Lung (tissue), 12 donors: ENCODE results near the gene EPHB2. TPM values are rescaled to one million over a fixed set of nuclear protein-coding genes. Genes with fewer than 3 reads are reported as not detected.
A peak's percentile ranks its signal among the peaks of the same experiment; 100 is the strongest.

Source experiments
- ATAC-seq: fragments of 200-7000 bp; cut with Tn5 transposase; one replicate; pipeline ENCODE4 v1.9.1; 2020; ENCODE audit warnings: moderate number of reproducible peaks; ENCODE audit not compliant: insufficient read depth, low FRiP score
- DNase-seq, 3 donors: peaks; one replicate each; pipeline ENCODE4 v3.0.0-alpha.2; 2013 to 2017
- H3K27ac ChIP-seq, 2 donors: one replicate each; pipeline ENCODE4 v1.5.1; 2013; ENCODE audit warnings: mild to moderate bottlenecking in 2 of 2, moderate library complexity in 2 of 2, control low read depth in 1 of 2, inconsistent platforms in 1 of 2, low read depth in 1 of 2, low read length in 1 of 2
- H3K27me3 ChIP-seq, 3 donors: one replicate each; pipeline ENCODE4 v1.5.1; 2013; ENCODE audit warnings: low read length in 2 of 3; ENCODE audit not compliant: control insufficient read depth in 3 of 3, insufficient read depth in 3 of 3
- H3K36me3 ChIP-seq, 4 donors: one replicate each; pipeline ENCODE4 v1.5.1; 2013; ENCODE audit warnings: low read length in 4 of 4, mild to moderate bottlenecking in 1 of 4, moderate library complexity in 1 of 4; ENCODE audit not compliant: control insufficient read depth in 4 of 4, insufficient read depth in 4 of 4
- H3K4me1 ChIP-seq, 5 donors: one replicate each; pipeline ENCODE4 v1.5.1; 2013; ENCODE audit warnings: low read length in 5 of 5, mild to moderate bottlenecking in 2 of 5, moderate library complexity in 1 of 5; ENCODE audit not compliant: control insufficient read depth in 5 of 5, insufficient read depth in 5 of 5
- H3K4me3 ChIP-seq: one replicate; pipeline ENCODE4 v1.5.1; 2013; ENCODE audit warnings: mild to moderate bottlenecking, control low read depth, moderate library complexity
- H3K9ac ChIP-seq, 2 donors: one replicate each; pipeline ENCODE4 v1.5.1; 2013; ENCODE audit warnings: low read length in 2 of 2, control low read depth in 1 of 2; ENCODE audit not compliant: insufficient read depth in 1 of 2
- H3K9me3 ChIP-seq, 4 donors: one replicate each; pipeline ENCODE4 v1.5.1; 2013; ENCODE audit warnings: low read length in 3 of 4, mild to moderate bottlenecking in 1 of 4, moderate library complexity in 1 of 4; ENCODE audit not compliant: control insufficient read depth in 4 of 4, insufficient read depth in 3 of 4
- WGBS, 2 donors: extraction: QIAGEN DNeasy Blood & Tissue Kit; methylation state at CpG; one replicate each; pipeline ENCODE4 v1.1.7; 2013; 5-methylcytosine and 5-hydroxymethylcytosine counted together
- polyA plus RNA-seq, 2 donors: library from polyadenylated mRNA; stranded (reverse); fragments of 200-250 nt; gene quantifications; one replicate each; pipeline ENCODE4 v1.2.1, GENCODE V29; 2013
- total RNA-seq, 2 donors: library from RNA; depleted of rRNA in 1 of 2; stranded (reverse); fragments of >200 nt in 1 of 2; gene quantifications; one replicate each; pipeline ENCODE4 v1.2.1, GENCODE V29; 2014 to 2021
- TF ChIP-seq, protein P1 (sequence below): IDR thresholded peaks from 2 replicates; pipeline ENCODE4 v1.5.1; 2012; ENCODE audit warnings: mild to moderate bottlenecking; ENCODE audit errors: control extremely low read depth, extremely low read depth
- donor health status: control.
- donor health status: control.
- donor health status: Bipolar disorder and iron deficiency.
- donor health status: healthy.
- donor health status: DM: yes; HTN: yes; CAD: no.

The EPHB2 gene
- total and polyA plus RNA-seq, 4 donors, result 1.2 to 8.5 (median 5.8) TPM

GRCh38 chr1:22786719-22787489, 76.3 kb downstream of the EPHB2 start:
- TF ChIP-seq, protein P1, sequence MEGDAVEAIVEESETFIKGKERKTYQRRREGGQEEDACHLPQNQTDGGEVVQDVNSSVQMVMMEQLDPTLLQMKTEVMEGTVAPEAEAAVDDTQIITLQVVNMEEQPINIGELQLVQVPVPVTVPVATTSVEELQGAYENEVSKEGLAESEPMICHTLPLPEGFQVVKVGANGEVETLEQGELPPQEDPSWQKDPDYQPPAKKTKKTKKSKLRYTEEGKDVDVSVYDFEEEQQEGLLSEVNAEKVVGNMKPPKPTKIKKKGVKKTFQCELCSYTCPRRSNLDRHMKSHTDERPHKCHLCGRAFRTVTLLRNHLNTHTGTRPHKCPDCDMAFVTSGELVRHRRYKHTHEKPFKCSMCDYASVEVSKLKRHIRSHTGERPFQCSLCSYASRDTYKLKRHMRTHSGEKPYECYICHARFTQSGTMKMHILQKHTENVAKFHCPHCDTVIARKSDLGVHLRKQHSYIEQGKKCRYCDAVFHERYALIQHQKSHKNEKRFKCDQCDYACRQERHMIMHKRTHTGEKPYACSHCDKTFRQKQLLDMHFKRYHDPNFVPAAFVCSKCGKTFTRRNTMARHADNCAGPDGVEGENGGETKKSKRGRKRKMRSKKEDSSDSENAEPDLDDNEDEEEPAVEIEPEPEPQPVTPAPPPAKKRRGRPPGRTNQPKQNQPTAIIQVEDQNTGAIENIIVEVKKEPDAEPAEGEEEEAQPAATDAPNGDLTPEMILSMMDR, result no peak
- Histone ChIP-seq H3K9me3 (no peaks in the 10 kb centered on the region), H3K4me1 (peaks cover 0 to 19% (median 3%) of the 10 kb centered on the region in 5 donors), H3K9ac (no peak overlapping the region), H3K27me3 (no peaks in the 10 kb centered on the region), H3K36me3 (peaks cover 0 to 5% (median 0%) of the 10 kb centered on the region in 4 donors), H3K27ac (no peak overlapping the region), H3K4me3 (no peak overlapping the region)
- ATAC-seq, result no peak
- 90 to 97% methylated on average over 4 of the region's 4 CpGs for WGBS, 2 donors
- no peak for DNase-seq

- H3K36me3 ChIP-seq, result peaks cover 0 to 5% (median 0%) of the 10 kb centered on the region in 4 donors
- H3K27ac ChIP-seq, result no peak overlapping the region
- no peaks in the 10 kb centered on the region for H3K27me3 ChIP-seq
- no peak overlapping the region for H3K9ac ChIP-seq
- H3K9me3 ChIP-seq, result no peaks in the 10 kb centered on the region
- no peak for DNase-seq
- no peak for ATAC-seq
- H3K4me1 ChIP-seq, result peaks cover 0 to 25% (median 3%) of the 10 kb centered on the region in 5 donors
- TF ChIP-seq, protein P1, result no peak
- H3K4me3 ChIP-seq, result no peak overlapping the region
- WGBS, 2 donors, result 88 to 93% methylated on average over 2 of the region's 2 CpGs
Observed at GRCh38 chr1:22787636-22788035, 77.0 kb downstream of the EPHB2 start.

GRCh38 chr1:22788254-22788661, 77.6 kb downstream of the EPHB2 start:
- Histone ChIP-seq H3K9ac (peak overlapping the region in 1 of 2 donors; percentile 8), H3K27ac (no peak overlapping the region), H3K27me3 (no peaks in the 10 kb centered on the region), H3K4me1 (peaks cover 0 to 26% (median 3%) of the 10 kb centered on the region in 5 donors), H3K9me3 (no peaks in the 10 kb centered on the region), H3K36me3 (peaks cover 0 to 5% (median 0%) of the 10 kb centered on the region in 4 donors), H3K4me3 (no peak overlapping the region)
- ATAC-seq, result no peak
- DNase-seq, result no peak
- 60 to 80% methylated on average over 2 of the region's 2 CpGs for WGBS, 2 donors
- TF ChIP-seq, protein P1, result no peak
